Left kidney (tissue), 2 donors: Measurements from ENCODE around the gene GRM5. TPM values are rescaled to one million over a fixed set of nuclear protein-coding genes. Genes with fewer than 3 reads are reported as not detected.
"Not testable (repeated sequence)": the region's sequence is repeated elsewhere in the genome, so short reads cannot be mapped to it uniquely, and the experiment has no call there.

ENCODE experiments used
- DNase-seq: peaks from one replicate; pipeline ENCODE4 v3.0.0-alpha.2; 2013
- polyA plus RNA-seq: library from polyadenylated mRNA; unstranded; fragments of 120-200 nt; gene quantifications from one replicate; pipeline ENCODE4 v1.2.1, GENCODE V29; 2013; ENCODE audit not compliant: insufficient read length

The GRM5 gene
- polyA plus RNA-seq, 1 donor: 0.13 TPM

DNA sequence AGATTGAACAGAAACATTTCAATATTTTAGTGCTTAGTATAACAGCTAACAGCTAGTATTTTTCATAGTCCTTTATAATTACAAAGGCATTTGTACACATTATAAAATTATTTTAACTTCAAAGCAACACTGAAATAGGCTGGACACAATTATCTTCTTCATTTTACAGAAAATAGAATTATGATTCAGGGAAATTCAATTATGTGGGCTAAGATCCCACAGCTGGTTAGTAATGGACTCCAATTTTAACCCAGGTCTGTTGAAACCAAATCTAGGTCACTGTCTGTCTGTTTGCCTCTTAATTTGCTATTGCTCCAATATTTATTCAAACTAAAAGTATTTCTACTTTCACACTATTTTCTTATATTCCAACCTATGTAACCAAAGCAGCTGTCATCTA lies 574.1 kb downstream of the GRM5 start:
- DNase-seq: no peak

DNA sequence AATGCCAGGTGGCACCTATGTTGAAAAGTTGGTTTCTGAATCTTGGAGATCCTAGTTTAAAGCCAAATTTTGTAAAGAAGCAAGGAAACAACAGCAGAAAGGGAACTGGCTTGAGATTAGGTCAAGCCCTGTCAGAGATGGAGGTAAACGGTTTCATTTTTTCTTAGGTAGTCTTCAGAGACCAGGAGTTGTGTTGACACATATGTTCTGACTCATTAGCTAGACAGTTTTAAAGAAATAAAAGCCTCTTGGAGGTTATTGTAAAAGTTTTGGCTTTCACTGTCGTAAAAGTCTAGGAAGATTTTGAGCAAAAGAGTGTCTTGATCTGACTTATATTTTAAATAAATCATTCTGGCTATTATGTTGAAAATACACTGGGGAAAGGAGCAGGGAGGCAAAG lies 576.8 kb downstream of the GRM5 start:
- no peak for DNase-seq

DNA sequence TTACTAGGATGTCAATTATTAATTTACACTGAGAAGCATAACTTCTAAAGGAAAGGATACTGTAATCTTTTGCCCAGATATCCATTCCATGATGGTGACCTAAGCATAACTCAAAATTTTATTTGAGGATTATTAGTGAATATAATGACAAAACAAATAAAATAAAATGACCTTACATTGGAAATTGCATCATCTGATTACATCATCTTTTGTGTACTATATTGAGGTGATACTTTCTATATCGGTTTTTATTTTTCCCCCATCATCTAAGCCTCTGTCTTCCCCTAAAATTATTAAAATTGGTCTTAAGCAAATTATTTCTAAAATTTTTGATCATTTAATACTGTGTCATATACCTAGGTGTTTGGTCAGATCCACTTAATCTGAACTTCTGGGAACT lies 578.1 kb downstream of the GRM5 start:
- no peak for DNase-seq

GRCh38 chr11:88484873-88485621 lies 580.7 kb downstream of the GRM5 start:
- no peak for DNase-seq

- DNase-seq: no peak
These were observed 582.9 kb downstream of the GRM5 start for GRCh38 chr11:88482871-88483301.

DNA sequence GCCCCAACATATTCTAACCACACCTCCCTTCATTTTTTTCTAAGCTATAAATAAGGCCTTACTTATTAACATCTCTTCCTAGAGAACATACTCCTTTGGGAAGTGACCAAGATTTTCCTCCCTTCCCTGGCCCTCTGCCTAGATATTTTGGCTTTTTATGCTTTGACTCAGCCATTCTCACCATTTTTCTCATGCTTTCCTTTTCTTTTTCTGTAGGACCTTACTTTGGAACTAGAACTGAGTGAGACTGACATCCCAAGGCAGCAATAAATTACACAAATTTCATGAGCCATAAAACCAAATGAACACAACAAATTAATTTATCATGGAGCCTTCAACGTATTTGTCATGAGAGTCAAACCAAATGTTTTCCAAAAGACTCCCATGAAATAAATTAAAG lies 585.6 kb downstream of the GRM5 start:
- DNase-seq: peak; percentile 74

DNA sequence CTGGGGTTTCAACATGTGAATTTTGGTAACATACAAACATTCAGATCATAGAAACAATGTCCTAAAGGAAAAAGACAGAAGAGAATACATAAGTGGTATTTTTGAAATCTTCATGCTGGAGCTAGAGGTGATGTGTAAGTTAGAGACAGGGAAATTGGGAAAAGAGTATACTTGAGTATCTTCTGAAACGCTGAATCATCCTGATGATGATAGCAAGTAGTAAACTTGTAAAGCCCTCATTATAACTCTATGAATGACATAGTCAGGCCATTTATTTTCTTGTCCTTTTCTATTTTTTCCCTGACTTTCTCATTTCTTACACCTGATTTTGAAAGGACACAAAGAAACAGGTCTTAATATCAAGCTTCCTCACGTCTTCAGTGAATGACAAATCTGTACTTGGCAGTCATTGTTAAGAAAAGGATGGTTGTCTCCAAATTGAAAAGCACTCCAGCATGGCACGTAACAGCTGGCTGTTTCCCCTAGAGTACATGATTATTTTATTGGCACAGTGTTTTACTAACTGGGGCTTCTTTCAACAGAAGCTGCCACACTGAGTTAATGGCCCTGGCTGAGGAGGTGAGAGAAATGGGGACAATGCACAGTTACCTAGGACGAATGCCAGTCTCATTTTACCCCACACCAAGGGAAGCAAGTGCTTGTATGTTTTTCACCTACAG lies 587.5 kb downstream of the GRM5 start:
- no peak for DNase-seq

- no peak for DNase-seq
These were observed 589.8 kb downstream of the GRM5 start for GRCh38 chr11:88475991-88476418.

GRCh38 chr11:88474655-88475054 lies 591.1 kb downstream of the GRM5 start:
- DNase-seq: no peak

DNA sequence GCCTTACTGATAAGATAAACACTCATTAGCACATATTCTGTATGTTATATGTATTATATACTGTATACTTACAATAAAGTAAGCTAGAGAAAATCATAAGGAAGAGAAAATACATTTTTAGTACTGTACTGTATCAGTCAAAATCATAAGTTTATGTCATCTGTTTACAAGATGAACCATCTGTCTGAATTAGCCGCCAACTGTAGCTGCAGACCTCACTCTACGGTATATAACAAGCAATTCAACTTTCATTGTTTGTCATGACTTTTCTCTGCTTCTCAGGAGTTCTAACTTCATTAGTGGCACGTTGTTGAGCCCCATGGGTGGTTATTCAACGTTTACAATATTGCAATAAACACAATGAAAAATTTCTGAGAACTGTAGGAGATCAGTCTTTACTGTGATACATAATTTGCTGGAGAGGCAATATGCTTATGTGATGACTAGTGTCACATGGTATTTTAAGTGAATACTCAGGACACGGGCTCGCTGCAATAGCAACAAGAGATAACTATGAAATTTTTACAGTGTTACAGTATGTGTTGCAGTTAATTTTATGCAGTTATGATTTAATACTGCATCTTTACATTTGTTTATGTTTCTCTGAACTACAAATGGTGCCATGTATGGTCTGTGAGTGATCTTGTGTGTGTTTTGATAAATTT lies 596.1 kb downstream of the GRM5 start:
- no peak for DNase-seq

- DNase-seq: no peak
These were observed 601.3 kb downstream of the GRM5 start for GRCh38 chr11:88464528-88464927.

DNA sequence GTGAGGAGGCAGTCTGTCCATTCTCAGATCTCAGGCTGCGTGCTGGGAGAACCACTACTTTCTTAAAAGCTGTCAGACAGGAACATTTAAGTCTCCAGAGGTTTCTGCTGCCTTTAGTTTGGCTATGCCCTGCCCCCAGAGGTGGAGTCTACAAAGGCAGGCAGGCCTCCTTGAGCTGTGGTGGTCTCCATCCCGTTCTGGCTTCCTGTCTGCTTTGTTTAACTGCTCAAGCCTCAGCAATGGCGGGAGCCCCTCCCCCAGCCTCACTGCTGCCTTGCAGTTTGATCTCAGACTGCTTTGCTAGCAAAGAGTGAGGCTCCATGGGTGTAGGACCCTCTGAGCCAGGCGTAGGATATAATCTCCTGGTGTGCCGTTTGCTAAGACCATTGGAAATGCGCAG lies 602.5 kb downstream of the GRM5 start:
- DNase-seq: not testable (repeated sequence)

DNA sequence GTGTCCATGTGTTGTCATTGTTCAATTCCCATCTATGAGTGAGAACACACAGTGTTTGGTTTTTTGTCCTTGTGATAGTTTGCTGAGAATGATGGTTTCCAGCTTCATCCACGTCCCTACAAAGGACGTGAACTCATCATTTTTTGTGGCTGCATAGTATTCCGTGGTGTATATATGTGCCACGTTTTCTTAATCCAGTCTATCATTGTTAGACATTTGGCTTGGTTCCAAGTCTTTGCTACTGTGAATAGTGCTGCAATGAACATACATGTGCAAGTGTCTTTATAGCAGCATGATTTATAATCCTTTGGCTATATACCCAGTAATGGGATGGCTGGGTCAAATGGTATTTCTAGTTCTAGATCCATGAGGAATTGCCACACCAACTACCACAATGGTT lies 607.7 kb downstream of the GRM5 start:
- DNase-seq: not testable (repeated sequence)

- DNase-seq: no peak
These were observed 609.8 kb downstream of the GRM5 start for GRCh38 chr11:88455974-88456373.

- DNase-seq: no peak
These were observed 610.9 kb downstream of the GRM5 start for GRCh38 chr11:88454881-88455280.

Other genes starting within 250 kb of the GRM5 start
- gene TYR, start 111.9 kb upstream of the GRM5 start, polyA plus RNA-seq: 0.08 TPM